Fibroblast of lung (primary cell): ENCODE measurements around the gene SLC24A5.

Source experiments
- CTCF ChIP-seq, 2 donors: IDR thresholded peaks in 1 of 2; conservative IDR thresholded peaks in 1 of 2; 1 replicate in 1 of 2; 2 replicates in 1 of 2; pipeline ENCODE4 v1.5.1; 2011 to 2012; ENCODE audit warnings: low read length in 2 of 2, control low read depth in 1 of 2, inconsistent platforms in 1 of 2, low read depth in 1 of 2, mild to moderate bottlenecking in 1 of 2
- EZH2 ChIP-seq: IDR thresholded peaks from 2 replicates; pipeline ENCODE4 v1.5.1; 2012; ENCODE audit warnings: low read length, control low read depth, mild to moderate bottlenecking; ENCODE audit errors: missing control alignments

- TF ChIP-seq CTCF (conservative IDR thresholded peaks at IDR 0.05 in 1 of 2, IDR thresholded peaks at IDR 0.05 in 1 of 2; ENCODE audit: low read depth in 1 of 2, low read length in 2 of 2) (no peak), EZH2 (no peak)
Observed at GRCh38 chr15:48090115-48090514, 30.7 kb upstream of the SLC24A5 start.
